Breast epithelium (tissue), 3 donors: ENCODE measurements around the gene ZMIZ1.

Experiments
- CTCF ChIP-seq, 3 donors: fragments of 450-650 bp; IDR thresholded peaks; one replicate each; pipeline ENCODE4 v1.5.1; 2016 to 2017; ENCODE audit warnings: antibody characterized with exemption in 3 of 3, mild to moderate bottlenecking in 3 of 3, moderate library complexity in 3 of 3
- POLR2A ChIP-seq: fragments of 450-650 bp; IDR thresholded peaks from one replicate; pipeline ENCODE4 v1.6.1; 2016; ENCODE audit warnings: antibody characterized with exemption, mild to moderate bottlenecking, moderate library complexity
- POLR2AphosphoS5 ChIP-seq, 3 donors: sonication (generic); formaldehyde crosslinking; IDR thresholded peaks; one replicate each; pipeline ENCODE4 v1.6.1; 2017; ENCODE audit warnings: antibody characterized with exemption in 3 of 3

GRCh38 chr10:79229830-79230327 is 161.1 kb downstream of the ZMIZ1 start:
- no peak for TF ChIP-seq CTCF (IDR thresholded peaks at IDR 0.05)
- no peak for TF ChIP-seq POLR2A
- TF ChIP-seq POLR2AphosphoS5 (IDR thresholded peaks at IDR 0.05): no peak
